OCI-LY7 (cell line): ENCODE measurements around the gene CHST11. TPM values are rescaled to one million over a fixed set of nuclear protein-coding genes. Genes with fewer than 3 reads are reported as not detected.

Source experiments
- BruUV-seq: library from RNA; stranded (reverse); fragments of 400-500 nt; replicated peaks from 2 replicates; lab custom pipeline; 2021; lab: Mats Ljungman, UMichigan
- CTCF ChIA-PET: fragments of 300-600 bp; sonication (Branson Sonifier 250); formaldehyde crosslinking; loops from one replicate; lab custom pipeline; 2022; ENCODE audit warnings: antibody characterized with exemption; ENCODE audit not compliant: unreplicated experiment; lab: Charles Lee
- POLR2A ChIA-PET: fragments of 300-600 bp; sonication (Branson Sonifier 250); formaldehyde crosslinking; loops from one replicate; lab custom pipeline; 2022; ENCODE audit warnings: antibody characterized with exemption; lab: Charles Lee
- DNase-seq: peaks from one replicate; pipeline ENCODE4 v3.0.0-alpha.2; 2015; ENCODE audit warnings: low spot score
- H2AFZ ChIP-seq: fragments of 200-600 bp; sonication (generic), shearing (Covaris generic); 2 replicates; pipeline ENCODE4 v1.6.1; 2014; ENCODE audit warnings: mild to moderate bottlenecking, antibody characterized with exemption, low read length, moderate library complexity
- H3K27ac ChIP-seq: fragments of 200-600 bp; sonication (generic); 2 replicates; pipeline ENCODE4 v1.5.1; 2014; ENCODE audit warnings: mixed run types, low read depth, mild to moderate bottlenecking, moderate library complexity, low read length, inconsistent platforms; ENCODE audit not compliant: poor library complexity, severe bottlenecking
- H3K36me3 ChIP-seq: fragments of 200-600 bp; sonication (generic); 2 replicates; pipeline ENCODE4 v1.6.1; 2014; ENCODE audit warnings: mild to moderate bottlenecking, antibody characterized with exemption, low read length, moderate library complexity, mixed read lengths; ENCODE audit not compliant: insufficient read depth
- H3K4me1 ChIP-seq: fragments of 200-600 bp; sonication (generic); 2 replicates; pipeline ENCODE4 v1.5.1; 2014; ENCODE audit warnings: mild to moderate bottlenecking, low read length; ENCODE audit not compliant: insufficient read depth, poor library complexity, severe bottlenecking
- H3K4me2 ChIP-seq: fragments of 200-600 bp; sonication (generic); 2 replicates; pipeline ENCODE4 v1.6.1; 2014; ENCODE audit warnings: mild to moderate bottlenecking, low read length
- H3K4me3 ChIP-seq: fragments of 200-600 bp; sonication (generic); 2 replicates; pipeline ENCODE4 v1.5.1; 2014; ENCODE audit warnings: mild to moderate bottlenecking, low read depth, low read length; ENCODE audit not compliant: poor library complexity, severe bottlenecking
- H3K79me2 ChIP-seq: fragments of 200-600 bp; sonication (generic); 2 replicates; pipeline ENCODE4 v1.6.1; 2016; ENCODE audit warnings: low read depth, mild to moderate bottlenecking, low read length, moderate library complexity, mixed read lengths; ENCODE audit not compliant: insufficient read depth
- H3K9me2 ChIP-seq: fragments of 200-600 bp; sonication (generic); 2 replicates; pipeline ENCODE4 v1.6.1; 2016; ENCODE audit warnings: mild to moderate bottlenecking, low read length, mixed read lengths; ENCODE audit not compliant: insufficient read depth
- H3K9me3 ChIP-seq: fragments of 200-600 bp; sonication (generic); 2 replicates; pipeline ENCODE4 v1.6.1; 2014; ENCODE audit warnings: mild to moderate bottlenecking, mixed run types, low read length, mixed read lengths
- H4K20me1 ChIP-seq: fragments of 200-600 bp; sonication (generic); 2 replicates; pipeline ENCODE4 v1.6.1; 2014; ENCODE audit warnings: mild to moderate bottlenecking, antibody characterized with exemption, low read length, moderate library complexity, mixed read lengths; ENCODE audit not compliant: insufficient read depth
- EZH2phosphoT487 ChIP-seq: fragments of 200-600 bp; sonication (generic); IDR thresholded peaks from 2 replicates; pipeline ENCODE4 v1.6.1; 2018; ENCODE audit warnings: low read depth, borderline replicate concordance, mild to moderate bottlenecking, mixed run types, antibody characterized with exemption, low read length, moderate library complexity, mixed read lengths
- intact Hi-C: fragments of 100-400 bp; cut with micrococcal nuclease; formaldehyde crosslinking; loops from one replicate; pipeline ENCODE4 v1.10.0; 2022; ENCODE audit not compliant: unreplicated experiment
- total RNA-seq, 2 experiments: library from RNA; depleted of rRNA in 1 of 2; stranded (reverse); fragments of >200 nt in 1 of 2; shearing (Covaris generic) in 1 of 2; gene quantifications; 2 replicates each; pipeline ENCODE4 v1.2.3, GENCODE V29; 2014 to 2022
- TF ChIP-seq, protein P1 (sequence below): fragments of 200-600 bp; sonication (generic); conservative IDR thresholded peaks from 2 replicates; pipeline ENCODE4 v1.5.1; 2014; ENCODE audit warnings: mild to moderate bottlenecking, antibody characterized with exemption, low read length, moderate library complexity, mixed read lengths

The CHST11 gene
- total RNA-seq, 2 experiments from 2014 or later = 15.2 to 41.6 TPM

DNA sequence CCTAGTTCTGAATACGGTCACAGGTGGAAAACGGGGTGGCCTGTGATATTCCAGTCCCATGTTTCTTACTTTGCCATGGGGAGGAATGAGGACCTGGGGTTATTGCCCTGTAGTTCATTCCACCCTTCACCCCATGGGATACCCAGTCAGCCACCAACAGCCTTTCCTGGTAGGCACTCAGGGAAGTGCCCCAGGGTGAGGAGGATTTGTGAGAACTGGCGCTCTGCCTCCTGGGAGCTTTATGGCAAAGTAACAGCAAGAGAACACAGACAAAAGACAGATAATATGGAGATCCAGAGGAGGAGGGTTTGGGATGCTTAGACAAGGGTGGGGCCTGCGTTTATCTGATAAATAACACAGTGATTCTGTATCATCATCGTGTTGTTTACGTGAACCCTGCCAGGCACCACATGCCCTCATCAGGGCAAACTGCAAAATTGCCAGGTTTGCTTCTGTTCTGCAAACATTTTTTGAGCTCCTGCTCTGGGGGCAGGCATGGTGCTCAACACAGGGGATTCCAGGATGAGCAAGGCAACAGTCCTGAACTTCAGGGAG is 277.9 kb downstream of the CHST11 start:
- H3K9me3 ChIP-seq = no peaks in the 10 kb centered on the region
- no peaks in the 10 kb centered on the region for H3K9me2 ChIP-seq
- no peaks in the 10 kb centered on the region for H3K4me1 ChIP-seq
- no peaks in the 10 kb centered on the region for H3K79me2 ChIP-seq
- H3K27ac ChIP-seq = no peak overlapping the region
- CTCF ChIA-PET = no interaction called here
- no peak overlapping the region for H3K4me3 ChIP-seq
- H4K20me1 ChIP-seq = no peaks in the 10 kb centered on the region; the same call in 1 of the 2 replicates
- no TSS peak for BruUV-seq
- no peaks in the 10 kb centered on the region for H3K36me3 ChIP-seq
- POLR2A ChIA-PET = no interaction called here
- TF ChIP-seq, protein P1, sequence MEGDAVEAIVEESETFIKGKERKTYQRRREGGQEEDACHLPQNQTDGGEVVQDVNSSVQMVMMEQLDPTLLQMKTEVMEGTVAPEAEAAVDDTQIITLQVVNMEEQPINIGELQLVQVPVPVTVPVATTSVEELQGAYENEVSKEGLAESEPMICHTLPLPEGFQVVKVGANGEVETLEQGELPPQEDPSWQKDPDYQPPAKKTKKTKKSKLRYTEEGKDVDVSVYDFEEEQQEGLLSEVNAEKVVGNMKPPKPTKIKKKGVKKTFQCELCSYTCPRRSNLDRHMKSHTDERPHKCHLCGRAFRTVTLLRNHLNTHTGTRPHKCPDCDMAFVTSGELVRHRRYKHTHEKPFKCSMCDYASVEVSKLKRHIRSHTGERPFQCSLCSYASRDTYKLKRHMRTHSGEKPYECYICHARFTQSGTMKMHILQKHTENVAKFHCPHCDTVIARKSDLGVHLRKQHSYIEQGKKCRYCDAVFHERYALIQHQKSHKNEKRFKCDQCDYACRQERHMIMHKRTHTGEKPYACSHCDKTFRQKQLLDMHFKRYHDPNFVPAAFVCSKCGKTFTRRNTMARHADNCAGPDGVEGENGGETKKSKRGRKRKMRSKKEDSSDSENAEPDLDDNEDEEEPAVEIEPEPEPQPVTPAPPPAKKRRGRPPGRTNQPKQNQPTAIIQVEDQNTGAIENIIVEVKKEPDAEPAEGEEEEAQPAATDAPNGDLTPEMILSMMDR = no peak
- TF ChIP-seq EZH2phosphoT487 = no peak
- H2AFZ ChIP-seq = no peak overlapping the region
- no peak for DNase-seq
- intact Hi-C loops = loop anchor here (5.0 kb wide), 2 partner anchors 277 to 318 kb away; partner anchors contain the start of gene CHST11
- no peak overlapping the region for H3K4me2 ChIP-seq

DNA sequence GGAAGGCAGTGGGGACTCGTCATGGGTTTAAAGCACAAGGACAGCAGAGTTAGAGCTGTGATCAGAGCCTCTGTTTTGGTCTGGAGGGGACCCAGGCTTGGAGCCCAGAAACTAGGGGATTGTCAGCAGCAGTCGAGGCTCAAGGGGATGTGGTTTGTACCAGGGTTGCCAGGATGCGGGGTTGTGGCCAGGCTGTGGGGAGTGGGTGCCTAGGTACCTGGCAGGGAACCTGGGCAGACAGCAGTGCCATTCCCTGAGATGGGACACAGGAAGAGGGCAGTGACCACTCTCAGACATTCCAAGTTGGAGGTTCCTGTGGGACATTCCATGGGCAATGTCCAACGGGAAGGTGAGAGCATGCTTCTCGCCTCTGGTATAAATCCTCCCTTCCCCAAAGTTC is 279.1 kb downstream of the CHST11 start:
- Histone ChIP-seq H4K20me1 (no peaks in the 10 kb centered on the region), H3K79me2 (no peaks in the 10 kb centered on the region), H3K36me3 (no peaks in the 10 kb centered on the region), H3K9me3 (no peaks in the 10 kb centered on the region), H3K4me2 (no peak overlapping the region), H3K9me2 (no peaks in the 10 kb centered on the region), H2AFZ (no peak overlapping the region), H3K4me3 (no peak overlapping the region), H3K27ac (no peak overlapping the region), H3K4me1 (peaks cover 8% of the 10 kb centered on the region)
- DNase-seq = no peak
- BruUV-seq = no TSS peak
- intact Hi-C loops = loop anchor here (5.0 kb wide), 2 partner anchors 278 to 316 kb away; partner anchors contain the start of gene CHST11
- CTCF ChIA-PET = no interaction called here
- TF ChIP-seq EZH2phosphoT487 = no peak
- TF ChIP-seq, protein P1 = no peak
- POLR2A ChIA-PET = no interaction called here

DNA sequence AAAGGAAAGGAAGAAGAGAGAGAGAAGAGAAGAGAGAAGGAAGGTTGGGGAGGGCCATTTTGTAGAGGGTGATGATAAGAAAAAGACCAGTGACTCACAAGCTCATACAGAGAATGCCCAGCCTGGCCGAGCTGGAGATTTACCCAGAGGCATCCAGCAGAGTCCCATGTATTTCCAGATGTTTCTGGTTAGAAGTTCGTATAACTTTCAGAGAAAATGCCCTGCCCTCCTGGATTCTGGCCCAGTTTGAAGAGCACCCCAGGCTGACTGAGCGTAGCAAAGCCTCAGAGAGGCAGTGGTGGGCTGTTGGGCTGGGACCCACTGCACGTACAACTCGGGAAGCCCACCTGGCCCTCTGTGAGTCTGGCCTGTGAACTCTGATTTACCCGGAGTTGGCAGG is 279.6 kb downstream of the CHST11 start:
- Histone ChIP-seq H3K4me2 (no peak overlapping the region), H2AFZ (no peak overlapping the region), H3K4me3 (no peak overlapping the region), H3K36me3 (no peaks in the 10 kb centered on the region), H3K27ac (no peak overlapping the region), H3K9me3 (no peaks in the 10 kb centered on the region), H3K9me2 (no peaks in the 10 kb centered on the region), H4K20me1 (no peaks in the 10 kb centered on the region), H3K4me1 (peaks cover 13% of the 10 kb centered on the region), H3K79me2 (no peaks in the 10 kb centered on the region)
- no TSS peak for BruUV-seq
- ChIA-PET CTCF (no interaction called here), POLR2A (no interaction called here)
- no peak for DNase-seq
- intact Hi-C loops = loop anchor here (5.0 kb wide), 2 partner anchors 279 to 316 kb away; partner anchors contain the start of gene CHST11
- no peak for TF ChIP-seq EZH2phosphoT487
- TF ChIP-seq, protein P1 = no peak
